ENCODE results near the gene SLC35D3.
"Not testable (repeated sequence)": the region's sequence is repeated elsewhere in the genome, so short reads cannot be mapped to it uniquely, and the experiment has no call there.

Gene SLC35D3

DNA sequence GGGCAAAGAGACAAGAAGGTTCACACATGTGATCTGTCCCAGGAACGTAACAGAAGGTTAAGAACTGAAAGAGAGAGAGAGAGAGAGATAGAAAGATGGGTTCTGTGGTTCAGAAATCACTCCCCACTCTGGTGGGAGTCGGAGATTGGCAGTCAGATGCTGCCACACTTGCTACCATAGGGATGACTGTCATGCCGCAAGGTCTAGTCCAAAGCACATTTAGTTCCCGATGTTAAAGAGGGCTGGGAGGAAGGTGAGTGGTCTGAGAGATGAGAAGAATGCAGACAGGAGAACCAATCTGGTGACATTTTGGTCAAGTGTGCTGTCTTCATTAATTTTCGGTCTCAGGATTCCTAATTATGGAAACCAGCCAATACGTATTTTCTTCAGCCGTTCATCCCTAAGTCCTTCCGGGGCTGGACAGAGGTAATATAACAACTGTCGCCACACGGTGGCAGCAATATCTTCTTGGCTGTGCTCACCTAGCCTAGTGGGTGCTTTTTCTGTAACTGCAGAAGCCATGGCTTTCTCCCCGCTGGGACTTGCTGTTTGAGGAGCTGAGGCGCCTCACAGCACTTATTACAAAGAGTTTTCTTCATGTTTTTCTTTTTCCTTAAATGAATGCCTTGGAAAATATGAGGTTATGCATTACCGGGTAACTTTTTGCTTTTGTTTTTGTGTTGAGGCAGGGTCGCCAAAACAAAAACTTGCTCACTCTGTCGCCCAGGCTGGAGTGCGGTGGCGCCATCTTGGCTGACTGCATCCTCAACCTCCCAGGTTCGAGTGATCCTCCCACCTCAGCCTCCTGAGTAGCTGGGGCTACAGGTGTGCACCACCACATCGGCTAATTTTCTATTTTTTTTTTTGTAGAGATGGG is 46.0 kb downstream of the SLC35D3 start:
- 69% methylated on average over 19 of the region's 19 CpGs for WGBS
- Histone ChIP-seq H3K27ac (ENCODE audit: low read depth, low read length) (no peak overlapping the region), H3K9ac (ENCODE audit: low read depth, low read length) (no peak overlapping the region), H3K4me3 (ENCODE audit: low read length) (no peak overlapping the region), H3K27me3 (ENCODE audit: insufficient read depth, low read length) (no peaks in the 10 kb centered on the region), H3K4me1 (ENCODE audit: insufficient read depth, low read length) (peaks cover 9% of the 10 kb centered on the region; the same call in 1 of the 2 replicates), H3K9me3 (ENCODE audit: insufficient read depth, low read depth, low read length) (no peaks in the 10 kb centered on the region), H3K36me3 (ENCODE audit: insufficient read depth, low read length) (no peaks in the 10 kb centered on the region)

DNA sequence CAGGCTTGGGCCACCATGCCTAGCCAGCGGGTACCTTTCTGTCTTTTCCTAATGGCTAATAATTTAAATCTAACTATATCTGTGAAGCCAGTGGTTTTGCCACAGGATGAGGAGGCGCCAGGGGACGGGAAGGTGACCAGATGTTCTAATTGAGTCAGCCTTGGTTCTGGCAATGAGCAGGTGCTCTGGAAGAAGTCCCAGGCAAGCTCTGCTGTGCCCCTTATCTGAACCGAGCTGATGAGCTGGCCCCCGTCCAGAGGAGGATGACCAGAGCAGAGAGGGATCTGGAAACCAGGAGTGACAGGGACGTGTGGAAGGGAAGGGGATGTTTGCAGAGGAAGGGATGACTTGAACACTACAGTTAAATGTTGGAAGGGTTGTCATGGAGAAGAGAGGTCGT is 46.7 kb downstream of the SLC35D3 start:
- Histone ChIP-seq H3K27ac (ENCODE audit: low read depth, low read length) (no peak overlapping the region), H3K27me3 (ENCODE audit: insufficient read depth, low read length) (no peaks in the 10 kb centered on the region), H3K9ac (ENCODE audit: low read depth, low read length) (no peak overlapping the region), H3K36me3 (ENCODE audit: insufficient read depth, low read length) (no peaks in the 10 kb centered on the region), H3K4me1 (ENCODE audit: insufficient read depth, low read length) (peaks cover 7% of the 10 kb centered on the region; the same call in 1 of the 2 replicates), H3K9me3 (ENCODE audit: insufficient read depth, low read depth, low read length) (no peaks in the 10 kb centered on the region), H3K4me3 (ENCODE audit: low read length) (no peak overlapping the region)
- WGBS = 92% methylated on average over 7 of the region's 7 CpGs

DNA sequence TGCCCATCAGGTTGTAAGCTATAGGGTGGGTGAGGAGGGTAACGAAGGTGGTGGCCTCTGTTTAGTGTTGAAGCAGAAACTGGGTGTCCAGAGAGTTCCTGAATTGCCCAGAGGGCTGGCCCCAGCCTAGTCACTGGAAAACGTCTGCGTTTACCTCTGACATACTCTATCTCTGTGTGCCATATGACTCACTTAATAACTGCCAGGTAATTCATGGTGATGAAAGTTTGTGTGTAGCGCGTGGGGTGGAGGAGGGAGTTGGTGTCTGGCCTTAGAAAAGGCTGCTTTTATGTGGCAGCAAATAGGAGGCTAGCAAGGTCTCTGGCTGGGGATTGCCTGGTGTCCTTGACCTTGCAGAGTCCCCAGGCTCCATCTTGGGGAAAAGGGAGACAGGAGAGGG is 47.3 kb downstream of the SLC35D3 start:
- 98% methylated on average over 5 of the region's 5 CpGs for WGBS
- Histone ChIP-seq H3K36me3 (ENCODE audit: insufficient read depth, low read length) (no peaks in the 10 kb centered on the region), H3K4me1 (ENCODE audit: insufficient read depth, low read length) (peaks cover 5% of the 10 kb centered on the region; the same call in 1 of the 2 replicates), H3K27ac (ENCODE audit: low read depth, low read length) (no peak overlapping the region), H3K9ac (ENCODE audit: low read depth, low read length) (no peak overlapping the region), H3K4me3 (ENCODE audit: low read length) (no peak overlapping the region), H3K9me3 (ENCODE audit: insufficient read depth, low read depth, low read length) (no peaks in the 10 kb centered on the region), H3K27me3 (ENCODE audit: insufficient read depth, low read length) (no peaks in the 10 kb centered on the region)

DNA sequence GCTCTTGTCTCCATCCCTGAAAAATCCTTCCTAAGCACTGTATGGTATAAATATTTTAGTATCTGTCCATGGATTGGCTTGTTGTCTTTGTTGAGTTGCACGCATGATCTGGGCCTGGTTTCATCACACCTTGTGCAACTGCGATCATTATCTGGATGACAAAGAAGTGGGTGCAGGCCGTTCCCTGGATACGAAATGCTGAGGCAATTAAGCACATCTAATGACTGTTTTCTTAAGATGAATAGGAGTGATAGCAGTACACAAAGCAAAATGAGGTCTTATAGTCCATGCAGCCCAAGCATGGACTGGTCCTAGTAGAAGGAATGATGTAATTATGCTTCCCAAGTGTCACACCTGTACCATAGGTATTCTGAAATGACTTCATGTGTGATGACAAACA is 47.8 kb downstream of the SLC35D3 start:
- Histone ChIP-seq H3K36me3 (ENCODE audit: insufficient read depth, low read length) (no peaks in the 10 kb centered on the region), H3K9me3 (ENCODE audit: insufficient read depth, low read depth, low read length) (no peaks in the 10 kb centered on the region)

DNA sequence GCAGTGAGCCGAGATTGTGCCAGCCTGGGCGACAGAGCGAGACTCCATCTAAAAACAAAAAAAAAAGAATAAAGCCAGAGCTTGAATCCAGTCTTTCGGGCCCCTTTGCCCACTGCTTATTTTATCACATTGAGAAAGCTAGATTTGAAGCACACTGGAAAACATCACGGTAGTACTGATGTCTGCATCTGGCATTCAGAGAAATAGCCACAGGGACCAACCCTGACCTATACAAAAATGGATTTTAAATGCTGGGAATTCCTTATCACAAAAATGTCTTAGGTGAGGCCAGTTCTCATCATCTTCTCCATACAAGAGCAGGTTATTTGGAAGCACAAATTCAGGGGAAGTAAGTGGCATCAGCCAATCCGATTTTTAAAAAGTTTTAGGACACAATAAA is 49.5 kb downstream of the SLC35D3 start:
- Histone ChIP-seq H3K27ac (ENCODE audit: low read depth, low read length) (no peak overlapping the region), H3K36me3 (ENCODE audit: insufficient read depth, low read length) (no peaks in the 10 kb centered on the region), H3K9me3 (ENCODE audit: insufficient read depth, low read depth, low read length) (no peaks in the 10 kb centered on the region), H3K4me1 (ENCODE audit: insufficient read depth, low read length) (peaks cover 3% of the 10 kb centered on the region; the same call in 1 of the 2 replicates), H3K9ac (ENCODE audit: low read depth, low read length) (no peak overlapping the region), H3K27me3 (ENCODE audit: insufficient read depth, low read length) (no peaks in the 10 kb centered on the region), H3K4me3 (ENCODE audit: low read length) (no peak overlapping the region)
- WGBS = 96% methylated on average over 6 of the region's 6 CpGs

More for the DNA sequence above, 47.8 kb downstream of the SLC35D3 start:
- 97% methylated on average over 4 of the region's 4 CpGs for WGBS
- H3K4me3 ChIP-seq (ENCODE audit: low read length) = no peak overlapping the region
- no peak overlapping the region for H3K9ac ChIP-seq (ENCODE audit: low read depth, low read length)
- H3K27me3 ChIP-seq (ENCODE audit: insufficient read depth, low read length) = no peaks in the 10 kb centered on the region
- H3K4me1 ChIP-seq (ENCODE audit: insufficient read depth, low read length) = peaks cover 3% of the 10 kb centered on the region; the same call in 1 of the 2 replicates
- H3K27ac ChIP-seq (ENCODE audit: low read depth, low read length) = no peak overlapping the region

DNA sequence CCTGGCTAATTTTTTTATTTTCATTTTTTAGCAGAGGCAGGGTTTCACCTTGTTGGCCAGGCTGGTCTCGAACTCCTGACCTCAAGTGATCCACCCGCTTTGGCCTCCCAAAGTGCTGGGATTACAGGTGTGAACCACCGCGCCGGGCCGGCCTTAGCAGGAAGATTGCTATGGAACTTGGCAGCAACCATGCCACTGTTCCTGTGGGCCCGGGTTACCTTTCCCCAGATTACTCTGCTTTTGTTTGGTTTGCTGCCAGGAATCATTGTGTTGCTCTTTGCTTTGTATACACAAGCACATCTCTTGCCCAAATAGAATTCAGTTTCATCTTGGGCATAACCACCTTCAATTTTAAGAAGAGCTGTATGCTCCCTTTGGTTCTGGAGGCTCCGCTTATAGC is 51.7 kb downstream of the SLC35D3 start:
- not testable (repeated sequence) for H3K4me3 ChIP-seq (ENCODE audit: low read length); H3K36me3 ChIP-seq (ENCODE audit: insufficient read depth, low read length); H3K27ac ChIP-seq (ENCODE audit: low read depth, low read length); H3K9me3 ChIP-seq (ENCODE audit: insufficient read depth, low read depth, low read length); H3K9ac ChIP-seq (ENCODE audit: low read depth, low read length); H3K27me3 ChIP-seq (ENCODE audit: insufficient read depth, low read length); H3K4me1 ChIP-seq (ENCODE audit: insufficient read depth, low read length)
- 95% methylated on average over 8 of the region's 8 CpGs for WGBS
